B cell (primary cell): Measurements from ENCODE around the gene CTBP2. TPM values are rescaled to one million over a fixed set of nuclear protein-coding genes. Genes with fewer than 3 reads are reported as not detected.

ENCODE experiments used
- ATAC-seq: fragments of 200-7000 bp; cut with Tn5 transposase; one replicate; pipeline ENCODE4 v1.10.0; 2021; ENCODE audit warnings: low read depth, mild to moderate bottlenecking, moderate number of reproducible peaks, moderate library complexity
- CTCF ChIA-PET: fragments of 350-600 bp; sonication (Branson Sonifier 250); formaldehyde crosslinking; loops from one replicate; lab custom pipeline; 2021; ENCODE audit warnings: antibody characterized with exemption, inconsistent platforms; lab: Charles Lee
- POLR2A ChIA-PET: fragments of 350-600 bp; sonication (Branson Sonifier 250); formaldehyde crosslinking; loops from one replicate; lab custom pipeline; 2021; ENCODE audit warnings: antibody characterized with exemption; lab: Charles Lee
- DNase-seq: peaks from one replicate; pipeline ENCODE4 v3.0.0; 2013
- H2AFZ ChIP-seq: 2 replicates; pipeline ENCODE4 v1.6.1; 2012; ENCODE audit warnings: mild to moderate bottlenecking, low read depth, low read length; ENCODE audit not compliant: insufficient read depth, poor library complexity, severe bottlenecking
- H3K27ac ChIP-seq, 2 donors: 1 replicate in 1 of 2; 2 replicates in 1 of 2; pipeline ENCODE4 v1.5.1; 2012 to 2013; ENCODE audit warnings: low read length in 2 of 2, mild to moderate bottlenecking in 2 of 2, moderate library complexity in 1 of 2
- H3K27me3 ChIP-seq, 4 experiments: fragments of 200-600 bp in 1 of 4; sonication (generic) in 1 of 4; replicated peaks in 1 of 4; 1 replicate in 2 of 4; 2 replicates in 2 of 4; pipeline versions ENCODE4 v1.6.1 to v1.7.0; 2013 to 2016; ENCODE audit warnings: low read length in 3 of 4, mild to moderate bottlenecking in 2 of 4, mixed read lengths in 1 of 4, moderate library complexity in 1 of 4; ENCODE audit not compliant: insufficient read depth in 4 of 4, control insufficient read depth in 3 of 4; ENCODE audit errors: control extremely low read depth in 1 of 4
- H3K36me3 ChIP-seq, 2 experiments: replicated peaks in 1 of 2; 1 replicate in 1 of 2; 2 replicates in 1 of 2; pipeline versions ENCODE4 v1.6.1 to v1.7.1; 2013; ENCODE audit warnings: low read length in 1 of 2; ENCODE audit not compliant: insufficient read depth in 2 of 2, control insufficient read depth in 1 of 2; ENCODE audit errors: control extremely low read depth in 1 of 2, extremely low read depth in 1 of 2
- H3K4me1 ChIP-seq, 2 donors: fragments of 200-600 bp in 1 of 2; sonication (generic) in 1 of 2; 1 replicate in 1 of 2; 2 replicates in 1 of 2; pipeline versions ENCODE4 v1.5.1 to v1.6.1; 2013 to 2017; ENCODE audit warnings: low read length in 2 of 2; ENCODE audit not compliant: control insufficient read depth in 2 of 2, insufficient read depth in 2 of 2
- H3K4me2 ChIP-seq: replicated peaks from 2 replicates; pipeline ENCODE3; 2012; ENCODE audit warnings: mild to moderate bottlenecking, low read depth, low read length; ENCODE audit not compliant: poor library complexity, severe bottlenecking
- H3K4me3 ChIP-seq, 5 experiments: fragments of 200-600 bp in 1 of 5; sonication (generic) in 1 of 5; 1 replicate in 3 of 5; 2 replicates in 2 of 5; pipeline versions ENCODE4 v1.5.1 to v1.7.0; 2011 to 2016; ENCODE audit warnings: low read length in 4 of 5, mild to moderate bottlenecking in 4 of 5, low read depth in 2 of 5, control low read depth in 1 of 5, moderate library complexity in 1 of 5; ENCODE audit not compliant: insufficient read depth in 1 of 5; ENCODE audit errors: control extremely low read depth in 1 of 5, extremely low read depth in 1 of 5
- H3K79me2 ChIP-seq: fragments of 200-600 bp; sonication (generic); one replicate; pipeline ENCODE4 v1.6.0; 2016; ENCODE audit warnings: low read length; ENCODE audit not compliant: control insufficient read depth, insufficient read depth
- H3K9ac ChIP-seq: fragments of 200-600 bp; sonication (generic); 2 replicates; pipeline ENCODE4 v1.6.1; 2017; ENCODE audit warnings: mild to moderate bottlenecking, low read length, moderate library complexity
- H3K9me3 ChIP-seq, 3 donors: one replicate each; pipeline versions ENCODE4 v1.6.1 to v1.7.1; 2013; ENCODE audit warnings: low read length in 2 of 3; ENCODE audit not compliant: control insufficient read depth in 2 of 3, insufficient read depth in 1 of 3; ENCODE audit errors: control extremely low read depth in 1 of 3
- H4K20me1 ChIP-seq: 2 replicates; pipeline ENCODE4 v1.6.0; 2012; ENCODE audit warnings: mild to moderate bottlenecking, low read length; ENCODE audit not compliant: insufficient read depth, control insufficient read depth, poor library complexity, severe bottlenecking
- H3K27ac Mint-ChIP-seq: one replicate; pipeline ENCODE4 v1.8.0; 2021; ENCODE audit warnings: mixed read lengths
- H3K27me3 Mint-ChIP-seq: one replicate; pipeline ENCODE4 v1.8.0; 2021; ENCODE audit warnings: mixed read lengths
- H3K4me1 Mint-ChIP-seq: one replicate; pipeline ENCODE4 v1.8.0; 2021; ENCODE audit warnings: mixed read lengths
- H3K4me3 Mint-ChIP-seq: one replicate; pipeline ENCODE4 v1.8.0; 2021; ENCODE audit warnings: mixed read lengths
- H3K9me3 Mint-ChIP-seq: one replicate; pipeline ENCODE4 v1.8.0; 2022; ENCODE audit warnings: mixed read lengths; ENCODE audit not compliant: insufficient read depth
- EZH2 ChIP-seq: IDR thresholded peaks from 2 replicates; pipeline ENCODE4 v1.6.1; 2012; ENCODE audit warnings: borderline replicate concordance, low read depth, mild to moderate bottlenecking, moderate library complexity, low read length; ENCODE audit not compliant: insufficient read depth, poor library complexity, severe bottlenecking
- WGBS: methylation state at CpG from one replicate; pipeline ENCODE4 v1.1.5; 2013; ENCODE audit warnings: missing lambda C conversion rate; ENCODE audit not compliant: insufficient coverage; 5-methylcytosine and 5-hydroxymethylcytosine counted together
- intact Hi-C: fragments of 100-400 bp; cut with micrococcal nuclease; formaldehyde crosslinking; loops from one replicate; pipeline ENCODE4 v1.10.0; 2022
- polyA plus RNA-seq: library from polyadenylated mRNA; depleted of rRNA; stranded (reverse); fragments of >200 nt; gene quantifications from 2 replicates; pipeline ENCODE4 v1.2.3, GENCODE V29; 2012
- total RNA-seq, 2 donors: library from RNA; stranded (reverse); fragments of 120-200 nt in 1 of 2; gene quantifications; 1 replicate in 1 of 2; 2 replicates in 1 of 2; pipeline versions ENCODE4 v1.2.3 to v1.2.4, GENCODE V29; 2013 to 2022
- TF ChIP-seq, protein P1 (sequence below): fragments of 200-600 bp; IDR thresholded peaks from one replicate; pipeline ENCODE4 v1.8.0; 2022; ENCODE audit warnings: antibody characterized with exemption, mild to moderate bottlenecking

Gene CTBP2
- total and polyA plus RNA-seq, 2 donors (not counting 1 experiment from before 2014, with no cell fraction given), result 0.39 to 0.85 TPM

- no peak overlapping the region for H3K27ac Mint-ChIP-seq
- 57% methylated on average over 20 of the region's 21 CpGs for WGBS
- peaks cover 0 to 79% (median 14%) of the 10 kb centered on the region in 3 donors for H3K9me3 ChIP-seq
- peaks cover 48% of the 10 kb centered on the region for H3K4me1 Mint-ChIP-seq
- H3K4me1 ChIP-seq, result peaks cover 56 to 62% of the 10 kb centered on the region in 2 donors
- no peak overlapping the region for H2AFZ ChIP-seq
- CTCF ChIA-PET, result interaction anchor here (1.0 kb wide), 1 partner anchor 13 kb away, joined by 3 read pairs; no protein-coding TSS in a partner anchor
- TF ChIP-seq, protein P1, sequence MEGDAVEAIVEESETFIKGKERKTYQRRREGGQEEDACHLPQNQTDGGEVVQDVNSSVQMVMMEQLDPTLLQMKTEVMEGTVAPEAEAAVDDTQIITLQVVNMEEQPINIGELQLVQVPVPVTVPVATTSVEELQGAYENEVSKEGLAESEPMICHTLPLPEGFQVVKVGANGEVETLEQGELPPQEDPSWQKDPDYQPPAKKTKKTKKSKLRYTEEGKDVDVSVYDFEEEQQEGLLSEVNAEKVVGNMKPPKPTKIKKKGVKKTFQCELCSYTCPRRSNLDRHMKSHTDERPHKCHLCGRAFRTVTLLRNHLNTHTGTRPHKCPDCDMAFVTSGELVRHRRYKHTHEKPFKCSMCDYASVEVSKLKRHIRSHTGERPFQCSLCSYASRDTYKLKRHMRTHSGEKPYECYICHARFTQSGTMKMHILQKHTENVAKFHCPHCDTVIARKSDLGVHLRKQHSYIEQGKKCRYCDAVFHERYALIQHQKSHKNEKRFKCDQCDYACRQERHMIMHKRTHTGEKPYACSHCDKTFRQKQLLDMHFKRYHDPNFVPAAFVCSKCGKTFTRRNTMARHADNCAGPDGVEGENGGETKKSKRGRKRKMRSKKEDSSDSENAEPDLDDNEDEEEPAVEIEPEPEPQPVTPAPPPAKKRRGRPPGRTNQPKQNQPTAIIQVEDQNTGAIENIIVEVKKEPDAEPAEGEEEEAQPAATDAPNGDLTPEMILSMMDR, result peak; percentile 41
- no peak for TF ChIP-seq EZH2
- H3K4me3 Mint-ChIP-seq, result no peak overlapping the region
- H3K27me3 Mint-ChIP-seq, result peaks cover 60% of the 10 kb centered on the region
- DNase-seq, result peak; percentile 32
- H3K79me2 ChIP-seq, result no peaks in the 10 kb centered on the region
- no peak overlapping the region for H3K4me3 ChIP-seq
- no peaks in the 10 kb centered on the region for H3K36me3 ChIP-seq
- H3K9me3 Mint-ChIP-seq, result peaks cover 5% of the 10 kb centered on the region
- H3K27me3 ChIP-seq, result peaks cover 0 to 81% (median 46%) of the 10 kb centered on the region in 4 experiments
- ATAC-seq, result no peak
- H3K4me2 ChIP-seq, result peak overlapping the region; percentile 45
- intact Hi-C loops, result no loop called here
- H4K20me1 ChIP-seq, result no peaks in the 10 kb centered on the region
- no peak overlapping the region for H3K27ac ChIP-seq
- no peak overlapping the region for H3K9ac ChIP-seq
- POLR2A ChIA-PET, result no interaction called here
These were observed 99.4 kb downstream of the CTBP2 start for GRCh38 chr10:125060826-125061556.

GRCh38 chr10:125060482-125060825, 99.9 kb downstream of the CTBP2 start:
- WGBS, result 91% methylated on average over 8 of the region's 9 CpGs
- Histone ChIP-seq H3K9ac (no peak overlapping the region), H4K20me1 (no peaks in the 10 kb centered on the region), H3K9me3 (peaks cover 0 to 73% (median 14%) of the 10 kb centered on the region in 3 donors), H3K4me3 (no peak overlapping the region), H3K4me1 (peaks cover 54 to 59% of the 10 kb centered on the region in 2 donors), H3K36me3 (no peaks in the 10 kb centered on the region), H3K79me2 (no peaks in the 10 kb centered on the region), H3K27ac (no peak overlapping the region), H3K4me2 (no peak overlapping the region), H2AFZ (no peak overlapping the region), H3K27me3 (peaks cover 0 to 83% (median 48%) of the 10 kb centered on the region in 4 experiments)
- TF ChIP-seq, protein P1, result no peak
- TF ChIP-seq EZH2, result no peak
- ATAC-seq (no peak), DNase-seq (no peak)
- H3K4me1 Mint-ChIP-seq, result peaks cover 48% of the 10 kb centered on the region
- intact Hi-C loops, result no loop called here
- no peak overlapping the region for H3K27ac Mint-ChIP-seq
- H3K27me3 Mint-ChIP-seq, result peaks cover 62% of the 10 kb centered on the region
- H3K4me3 Mint-ChIP-seq, result no peak overlapping the region
- peaks cover 5% of the 10 kb centered on the region for H3K9me3 Mint-ChIP-seq
- ChIA-PET POLR2A (no interaction called here), CTCF (interaction anchor here (1.0 kb wide), 1 partner anchor 12 kb away, joined by 3 read pairs; no protein-coding TSS in a partner anchor)
